K562 (cell line): ENCODE measurements around the gene KASH5. TPM values are rescaled to one million over a fixed set of nuclear protein-coding genes. Genes with fewer than 3 reads are reported as not detected.

ENCODE experiments used
- ETV6 ChIP-seq, 3 experiments: fragments of 150-350 bp in 1 of 3; sonication (generic) in 1 of 3; formaldehyde crosslinking in 1 of 3; IDR thresholded peaks; 2 replicates each; pipeline versions ENCODE4 v1.6.1 to v1.8.0; 2014 to 2022; ENCODE audit warnings: borderline replicate concordance in 2 of 3, low read depth in 2 of 3, antibody characterized with exemption in 1 of 3, low read length in 1 of 3, mild to moderate bottlenecking in 1 of 3, missing genetic modification reagents in 1 of 3
- FOXJ2 ChIP-seq: fragments of 200-800 bp; sonication (Bioruptor generic); IDR thresholded peaks from 2 replicates; pipeline ENCODE4 v1.6.1; 2016; ENCODE audit warnings: missing genetic modification characterization, missing compliant biosample characterization
- FOXM1 ChIP-seq, 2 experiments: fragments of 450-650 bp in 1 of 2; sonication (generic) in 1 of 2; formaldehyde crosslinking in 1 of 2; IDR thresholded peaks; 2 replicates each; pipeline versions ENCODE4 v1.6.1 to v1.9.0; 2017 to 2022; ENCODE audit warnings: low read depth in 2 of 2, mild to moderate bottlenecking in 2 of 2, missing genetic modification reagents in 1 of 2, moderate library complexity in 1 of 2
- HDGF ChIP-seq: fragments of 450-650 bp; IDR thresholded peaks from 2 replicates; pipeline ENCODE4 v1.6.1; 2016
- KDM2B ChIP-seq: fragments of 250-450 bp; sonication (Bioruptor Pico); IDR thresholded peaks from 2 replicates; pipeline ENCODE4 v1.8.0; 2021; ENCODE audit warnings: mild to moderate bottlenecking, moderate library complexity
- KHSRP ChIP-seq: fragments of 450-650 bp; IDR thresholded peaks from 2 replicates; pipeline ENCODE4 v1.6.1; 2017
- MITF ChIP-seq: IDR thresholded peaks from 2 replicates; pipeline ENCODE4 v1.6.1; 2014; ENCODE audit warnings: antibody characterized with exemption
- MLX ChIP-seq, 2 experiments: fragments of 450-650 bp in 1 of 2; sonication (generic) in 1 of 2; formaldehyde crosslinking; conservative IDR thresholded peaks; 2 replicates each; pipeline versions ENCODE4 v1.4.0 to v1.8.1; 2020 to 2022; ENCODE audit warnings: mild to moderate bottlenecking in 1 of 2, missing genetic modification reagents in 1 of 2
- PHB2 ChIP-seq: fragments of 450-650 bp; IDR thresholded peaks from 2 replicates; pipeline ENCODE4 v1.6.1; 2017; ENCODE audit warnings: low read depth
- PKNOX1 ChIP-seq: fragments of 450-650 bp; IDR thresholded peaks from 2 replicates; pipeline ENCODE4 v1.6.1; 2016
- POLR2AphosphoS5 ChIP-seq: IDR thresholded peaks from 2 replicates; pipeline ENCODE4 v1.6.1; 2011; ENCODE audit warnings: mild to moderate bottlenecking, low read depth, low read length, moderate library complexity; ENCODE audit not compliant: control insufficient read depth, insufficient read depth
- RBM34 ChIP-seq: fragments of 200-400 bp; formaldehyde crosslinking; IDR thresholded peaks from 2 replicates; pipeline ENCODE4 v1.6.1; 2018; ENCODE audit warnings: low read length, borderline replicate concordance; ENCODE audit not compliant: insufficient read depth
- RBM39 ChIP-seq: fragments of 200-400 bp; formaldehyde crosslinking; optimal IDR thresholded peaks from 2 replicates; pipeline ENCODE3; 2018; ENCODE audit warnings: low read depth, low read length
- SETDB1 ChIP-seq: IDR thresholded peaks from one replicate; pipeline ENCODE4 v1.6.1; 2012; ENCODE audit warnings: low read length, control low read depth, inconsistent platforms
- SLC30A9 ChIP-seq: fragments of 250-450 bp; sonication (Bioruptor Pico); IDR thresholded peaks from 2 replicates; pipeline ENCODE4 v1.8.0; 2022; ENCODE audit warnings: mild to moderate bottlenecking, moderate library complexity
- SMAD2 ChIP-seq: fragments of 150-350 bp; IDR thresholded peaks from 2 replicates; pipeline ENCODE4 v1.6.1; 2014; ENCODE audit warnings: low read depth, mild to moderate bottlenecking, low read length
- STAT6 ChIP-seq: sonication (generic); formaldehyde crosslinking; IDR thresholded peaks from 2 replicates; pipeline ENCODE4 v1.8.1; 2023; ENCODE audit warnings: mild to moderate bottlenecking, missing genetic modification reagents
- ZFPM2 ChIP-seq: fragments of 250-450 bp; sonication (Bioruptor Pico); IDR thresholded peaks from 2 replicates; pipeline ENCODE4 v1.5.1; 2022; ENCODE audit warnings: mild to moderate bottlenecking
- ZNF133 ChIP-seq: fragments of 250-450 bp; sonication (Bioruptor Pico); IDR thresholded peaks from 2 replicates; pipeline ENCODE4 v1.4.0; 2020; ENCODE audit warnings: mild to moderate bottlenecking
- ZNF184 ChIP-seq: sonication (generic); formaldehyde crosslinking; IDR thresholded peaks from 2 replicates; pipeline ENCODE4 v1.5.0; 2020; ENCODE audit warnings: missing genetic modification reagents
- ZNF445 ChIP-seq: fragments of 250-450 bp; sonication (Bioruptor Pico); IDR thresholded peaks from 2 replicates; pipeline ENCODE4 v1.4.0; 2020; ENCODE audit warnings: low read depth, mild to moderate bottlenecking, moderate library complexity
- ZNF583 ChIP-seq: fragments of 250-450 bp; sonication (Bioruptor Pico); IDR thresholded peaks from 2 replicates; pipeline ENCODE4 v1.4.0; 2020
- ZNF696 ChIP-seq: fragments of 250-450 bp; sonication (Bioruptor Pico); conservative IDR thresholded peaks from 2 replicates; pipeline ENCODE4 v1.4.0; 2020; ENCODE audit warnings: mild to moderate bottlenecking, moderate library complexity
- ZNF766 ChIP-seq: fragments of 200-800 bp; sonication (Bioruptor generic); conservative IDR thresholded peaks from 2 replicates; pipeline ENCODE4 v1.6.1; 2016; ENCODE audit warnings: missing genetic modification characterization, missing compliant biosample characterization
- ZSCAN29 ChIP-seq: fragments of 450-650 bp; IDR thresholded peaks from 2 replicates; pipeline ENCODE4 v1.6.1; 2017
- polyA plus RNA-seq, 8 experiments: library from polyadenylated mRNA; depleted of rRNA in 4 of 8; stranded (reverse) in 5 of 8; unstranded in 3 of 8; fragments of >200 nt; fragmentation: Nextera tagmentation in 2 of 8; fragmentation: Illumina TruSeq in 1 of 8; extraction: Ambion mirVana in 2 of 8; extraction: Trizol in 1 of 8; gene quantifications; 2 replicates each; pipeline versions ENCODE4 v1.2.1 to v1.2.3, GENCODE V29; 2011 to 2014; ENCODE audit warnings: inconsistent platforms in 1 of 8, missing spikeins in 1 of 8
- total RNA-seq, 7 experiments: library from RNA; depleted of rRNA in 6 of 7; stranded (reverse); fragments of >200 nt in 6 of 7; fragmentation: Illumina TruSeq in 2 of 7; extraction: Trizol in 2 of 7; gene quantifications; 2 replicates each; pipeline versions ENCODE4 v1.2.1 to v1.2.3, GENCODE V29; 2011 to 2021; ENCODE audit warnings: low replicate concordance in 1 of 7

The KASH5 gene
- total and polyA plus RNA-seq, 9 of the 15 experiments (the other 6 are each of a cell fraction or from before 2014, with no cell fraction given) = 0.07 to 0.84 (median 0.34) TPM; not detected in 1

- TF ChIP-seq SMAD2 (no peak), MITF (no peak), ZNF184 (CRISPR knock-in tag) (no peak), ZNF133 (CRISPR knock-in tag) (no peak), ZSCAN29 (no peak), SETDB1 (no peak), ZNF766 (no peak), KDM2B (CRISPR knock-in tag) (no peak), RBM39 (no peak), PKNOX1 (no peak), ZNF696 (CRISPR knock-in tag) (no peak), STAT6 (CRISPR knock-in tag) (no peak), PHB2 (no peak), FOXM1 (IDR thresholded peaks at IDR 0.05; ENCODE audit: low read depth) (no peak), FOXM1 (CRISPR knock-in tag; IDR thresholded peaks at IDR 0.05; ENCODE audit: low read depth) (no peak), FOXJ2 (tag) (no peak), ETV6 (IDR thresholded peaks at IDR 0.05; ENCODE audit: borderline replicate concordance in 1 of 2, low read depth in 2 of 2, low read length in 1 of 2) (no peak), ETV6 (CRISPR knock-in tag; IDR thresholded peaks at IDR 0.05; ENCODE audit: borderline replicate concordance) (no peak), POLR2AphosphoS5 (no peak), ZNF583 (CRISPR knock-in tag) (no peak), ZNF445 (CRISPR knock-in tag) (no peak), MLX (CRISPR knock-in tag; conservative IDR thresholded peaks at IDR 0.05) (no peak), RBM34 (no peak), SLC30A9 (CRISPR knock-in tag) (no peak), ZFPM2 (CRISPR knock-in tag) (no peak), HDGF (0 out of 2 replicates have a peak, but pooled peaks have one; percentile 23), KHSRP (peak; percentile 64)
Observed at GRCh38 chr19:49436381-49437017, 48.5 kb downstream of the KASH5 start (continued).
